ENCODE data around the gene MRM2. TPM values are rescaled to one million over a fixed set of nuclear protein-coding genes. Genes with fewer than 3 reads are reported as not detected.

Gene MRM2
- total RNA-seq, 1 experiment from 2014 or later: 38.9 TPM

DNA sequence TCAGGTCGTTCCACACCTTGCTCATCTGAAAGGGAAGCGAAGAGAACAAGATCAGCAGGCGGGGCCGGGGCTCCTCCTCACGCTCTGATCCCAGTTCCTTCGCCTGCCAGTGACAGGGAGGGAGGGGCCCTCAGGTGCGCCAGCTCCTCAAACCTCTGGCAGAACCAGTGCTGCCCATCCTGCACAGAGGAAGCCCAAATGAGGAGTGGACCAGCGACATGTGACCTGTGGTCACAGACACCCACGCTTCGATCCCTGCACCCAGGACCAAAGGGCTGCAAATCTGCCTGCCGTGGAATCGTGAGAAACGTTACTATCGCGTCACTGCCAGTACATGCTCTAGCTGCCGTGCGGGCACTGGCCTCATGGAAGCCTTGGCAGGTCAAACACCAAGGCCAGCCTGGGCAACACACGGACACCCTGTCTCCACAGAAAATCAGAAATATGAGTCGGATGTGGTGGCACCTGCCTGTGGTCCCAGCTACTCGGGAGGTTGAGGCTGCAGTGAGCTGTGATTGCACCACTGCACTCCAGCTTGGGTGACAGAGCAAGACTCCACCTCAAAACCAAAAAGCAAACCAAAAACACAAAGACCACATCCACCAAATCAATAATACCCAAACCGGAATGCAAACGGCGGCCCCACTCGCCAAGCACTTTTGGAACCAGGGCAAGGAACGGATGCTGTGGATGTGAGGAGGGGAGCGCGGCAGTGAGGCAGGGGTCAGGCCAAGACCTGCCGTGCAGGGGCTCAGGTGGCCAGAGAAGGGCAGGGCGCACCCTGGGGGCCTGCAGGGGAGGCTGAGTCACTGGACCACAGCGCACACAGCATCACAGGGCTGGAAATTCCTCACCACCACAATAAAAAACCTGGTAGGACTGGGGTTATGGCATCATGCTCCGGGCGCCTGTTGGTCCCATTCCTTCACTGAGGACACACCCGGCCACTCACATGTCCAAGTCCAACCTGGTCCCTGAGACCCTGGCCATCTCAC is 13.4 kb upstream of the MRM2 start (continued):
- TF ChIP-seq ARID4B (CRISPR knock-in tag; IDR thresholded peaks at IDR 0.05; ENCODE audit: borderline replicate concordance): no peak
- TF ChIP-seq PRRX2 (CRISPR knock-in tag; IDR thresholded peaks at IDR 0.05): no peak
- TF ChIP-seq CREB1 (CRISPR knock-in tag; IDR thresholded peaks at IDR 0.05): no peak
- TF ChIP-seq ESRRA (CRISPR knock-in tag; IDR thresholded peaks at IDR 0.05; ENCODE audit: borderline replicate concordance): no peak
- no peak for TF ChIP-seq TCF7 (CRISPR knock-in tag; IDR thresholded peaks at IDR 0.05; ENCODE audit: low read depth)
- TF ChIP-seq NR2C2 (CRISPR knock-in tag; IDR thresholded peaks at IDR 0.05): no peak
- TF ChIP-seq MXD4 (CRISPR knock-in tag; IDR thresholded peaks at IDR 0.05; ENCODE audit: borderline replicate concordance): no peak

- ATAC-seq (no peak), DNase-seq (ENCODE audit: low spot score) (no peak)
- H3K4me1 Mint-ChIP-seq: no peaks in the 10 kb centered on the region
- no peak for TF ChIP-seq TEAD1 (CRISPR knock-in tag; IDR thresholded peaks at IDR 0.05)
- ChIA-PET POLR2A (no interaction called here), CTCF (interaction anchor here (1.3 to 1.4 kb wide), 2 partner anchors 94 to 214 kb away, joined by 3 to 4 read pairs; no protein-coding TSS in a partner anchor)
- H3K27me3 Mint-ChIP-seq (ENCODE audit: low read depth): no peaks in the 10 kb centered on the region
- peaks cover 17% of the 10 kb centered on the region for H3K36me3 Mint-ChIP-seq
- no peak overlapping the region for H3K4me3 Mint-ChIP-seq
- H3K27ac Mint-ChIP-seq: peak overlapping the region; percentile 24; the same call in 1 of the 2 replicates
- no peaks in the 10 kb centered on the region for H3K9me3 Mint-ChIP-seq
Measured at GRCh38 chr7:2254429-2255144, 12.6 kb upstream of the MRM2 start.

DNA sequence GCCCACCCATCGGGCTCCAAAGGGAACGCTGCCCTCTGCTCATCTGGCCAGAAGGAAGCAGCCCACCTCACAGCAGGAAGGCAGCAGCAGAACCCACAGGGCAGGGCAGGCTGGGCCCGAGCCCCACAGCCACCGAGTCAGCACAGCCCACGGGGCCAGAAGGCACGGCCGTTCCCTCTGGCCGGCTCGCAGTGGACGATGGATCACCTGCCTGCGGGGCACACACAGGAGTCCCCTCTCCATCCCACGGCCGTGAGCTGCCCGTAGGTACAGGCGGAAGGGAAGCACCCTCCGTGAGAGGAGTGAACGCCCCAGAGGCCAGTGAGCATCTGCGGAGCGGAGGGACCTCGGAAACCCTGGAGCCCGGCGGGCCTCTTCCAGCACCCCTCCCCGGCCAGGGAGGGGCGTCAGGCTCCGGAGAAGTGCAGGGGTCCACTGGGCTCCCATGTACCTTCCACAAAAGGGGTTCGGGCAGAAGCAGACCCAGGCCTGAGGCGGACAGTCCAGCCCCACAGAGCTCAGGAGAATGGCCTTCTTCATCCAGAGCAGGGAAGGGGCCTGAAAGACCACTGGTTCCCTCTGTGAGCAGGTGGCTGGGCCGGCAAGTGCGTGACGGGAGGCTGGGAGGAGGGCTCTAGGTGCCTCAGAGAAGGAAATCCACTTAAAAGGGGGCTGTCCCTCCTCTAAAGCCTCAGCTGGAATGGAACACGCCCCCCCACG is 11.7 kb upstream of the MRM2 start:
- Mint-ChIP-seq H3K36me3 (peaks cover 17% of the 10 kb centered on the region), H3K27me3 (ENCODE audit: low read depth) (no peaks in the 10 kb centered on the region), H3K4me1 (no peaks in the 10 kb centered on the region)

More for the DNA sequence above, 11.7 kb upstream of the MRM2 start:
- CTCF ChIA-PET: interaction anchor here (1.3 kb wide), 1 partner anchor 95 kb away, joined by 4 read pairs; no protein-coding TSS in a partner anchor
- no peaks in the 10 kb centered on the region for H3K9me3 Mint-ChIP-seq
- peak overlapping the region; percentile 53; the same call in 1 of the 2 replicates for H3K27ac Mint-ChIP-seq
- no peak for ATAC-seq
- TF ChIP-seq CBFB (CRISPR knock-in tag; IDR thresholded peaks at IDR 0.05; ENCODE audit: low read depth) (no peak), CREB1 (CRISPR knock-in tag; IDR thresholded peaks at IDR 0.05) (no peak)
- TF ChIP-seq, protein P1, sequence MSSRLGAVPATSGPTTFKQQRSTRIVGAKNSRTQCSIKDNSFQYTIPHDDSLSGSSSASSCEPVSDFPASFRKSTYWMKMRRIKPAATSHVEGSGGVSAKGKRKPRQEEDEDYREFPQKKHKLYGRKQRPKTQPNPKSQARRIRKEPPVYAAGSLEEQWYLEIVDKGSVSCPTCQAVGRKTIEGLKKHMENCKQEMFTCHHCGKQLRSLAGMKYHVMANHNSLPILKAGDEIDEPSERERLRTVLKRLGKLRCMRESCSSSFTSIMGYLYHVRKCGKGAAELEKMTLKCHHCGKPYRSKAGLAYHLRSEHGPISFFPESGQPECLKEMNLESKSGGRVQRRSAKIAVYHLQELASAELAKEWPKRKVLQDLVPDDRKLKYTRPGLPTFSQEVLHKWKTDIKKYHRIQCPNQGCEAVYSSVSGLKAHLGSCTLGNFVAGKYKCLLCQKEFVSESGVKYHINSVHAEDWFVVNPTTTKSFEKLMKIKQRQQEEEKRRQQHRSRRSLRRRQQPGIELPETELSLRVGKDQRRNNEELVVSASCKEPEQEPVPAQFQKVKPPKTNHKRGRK (CRISPR knock-in tag; IDR thresholded peaks at IDR 0.05; ENCODE audit: borderline replicate concordance): no peak
- no peak for DNase-seq (ENCODE audit: low spot score)
- H3K4me3 Mint-ChIP-seq: no peak overlapping the region
- POLR2A ChIA-PET: no interaction called here

Measured in WTC11 (cell line).